IPS-18a (cell line): ENCODE measurements around the gene NCAPG2.

ENCODE experiments used
- H3K27ac ChIP-seq: one replicate; pipeline ENCODE4 v1.5.1; 2013; ENCODE audit warnings: low read length
- H3K27me3 ChIP-seq: one replicate; pipeline ENCODE4 v1.6.1; 2013; ENCODE audit warnings: mild to moderate bottlenecking, low read length; ENCODE audit not compliant: control insufficient read depth, insufficient read depth
- H3K36me3 ChIP-seq: one replicate; pipeline ENCODE4 v1.6.1; 2013; ENCODE audit warnings: low read depth, low read length; ENCODE audit not compliant: control insufficient read depth
- H3K4me1 ChIP-seq: one replicate; pipeline ENCODE4 v1.6.1; 2013; ENCODE audit warnings: low read depth, low read length; ENCODE audit not compliant: control insufficient read depth
- H3K4me3 ChIP-seq: one replicate; pipeline ENCODE4 v1.5.1; 2013; ENCODE audit warnings: low read length
- H3K9ac ChIP-seq: one replicate; pipeline ENCODE4 v1.6.1; 2013; ENCODE audit warnings: mild to moderate bottlenecking, low read length, moderate library complexity
- H3K9me3 ChIP-seq: one replicate; pipeline ENCODE4 v1.6.1; 2013; ENCODE audit warnings: low read depth, low read length; ENCODE audit not compliant: control insufficient read depth

Gene NCAPG2

DNA sequence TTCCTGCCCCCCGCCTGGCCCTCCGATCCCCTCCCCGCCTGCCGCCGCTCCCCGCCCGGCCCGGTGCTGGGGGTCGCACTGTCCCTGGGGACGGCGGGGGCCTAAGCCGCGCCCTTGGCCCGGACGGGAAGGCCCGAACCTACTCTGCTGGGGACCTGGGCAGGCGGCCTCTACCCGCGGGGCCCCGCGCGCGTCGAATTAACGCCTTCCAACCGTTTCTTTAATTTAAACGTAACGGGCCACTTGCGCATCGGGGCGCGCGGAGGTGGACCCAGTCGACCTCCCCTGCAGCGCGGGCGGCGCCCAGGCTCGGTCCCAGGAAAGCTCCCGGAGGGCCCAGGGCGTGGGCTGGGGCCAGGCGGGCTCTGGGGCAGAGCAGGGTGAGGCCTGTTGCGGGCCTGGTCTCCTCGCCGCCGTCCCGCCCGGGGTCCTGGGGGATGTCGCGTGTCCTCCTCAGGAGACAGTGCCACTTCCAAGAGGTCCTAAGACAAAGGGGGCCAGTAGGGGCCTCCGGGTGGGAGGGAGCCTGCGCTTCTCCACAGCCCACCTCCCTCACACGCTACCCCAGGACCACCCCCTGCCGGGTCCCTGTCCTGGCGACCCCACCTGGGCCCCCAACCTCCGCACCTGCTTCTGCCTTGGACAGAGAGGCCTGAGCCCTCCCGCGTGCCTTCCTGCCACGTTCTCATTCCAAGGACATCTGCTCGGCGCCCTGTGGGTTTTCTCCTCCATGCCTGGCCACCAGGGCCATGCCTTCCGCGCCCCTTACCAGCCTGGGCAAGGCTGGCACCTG lies 116.3 kb downstream of the NCAPG2 start:
- Histone ChIP-seq H3K27me3 (peaks cover 81% of the 10 kb centered on the region), H3K4me3 (peak overlapping the region; percentile 25)

DNA sequence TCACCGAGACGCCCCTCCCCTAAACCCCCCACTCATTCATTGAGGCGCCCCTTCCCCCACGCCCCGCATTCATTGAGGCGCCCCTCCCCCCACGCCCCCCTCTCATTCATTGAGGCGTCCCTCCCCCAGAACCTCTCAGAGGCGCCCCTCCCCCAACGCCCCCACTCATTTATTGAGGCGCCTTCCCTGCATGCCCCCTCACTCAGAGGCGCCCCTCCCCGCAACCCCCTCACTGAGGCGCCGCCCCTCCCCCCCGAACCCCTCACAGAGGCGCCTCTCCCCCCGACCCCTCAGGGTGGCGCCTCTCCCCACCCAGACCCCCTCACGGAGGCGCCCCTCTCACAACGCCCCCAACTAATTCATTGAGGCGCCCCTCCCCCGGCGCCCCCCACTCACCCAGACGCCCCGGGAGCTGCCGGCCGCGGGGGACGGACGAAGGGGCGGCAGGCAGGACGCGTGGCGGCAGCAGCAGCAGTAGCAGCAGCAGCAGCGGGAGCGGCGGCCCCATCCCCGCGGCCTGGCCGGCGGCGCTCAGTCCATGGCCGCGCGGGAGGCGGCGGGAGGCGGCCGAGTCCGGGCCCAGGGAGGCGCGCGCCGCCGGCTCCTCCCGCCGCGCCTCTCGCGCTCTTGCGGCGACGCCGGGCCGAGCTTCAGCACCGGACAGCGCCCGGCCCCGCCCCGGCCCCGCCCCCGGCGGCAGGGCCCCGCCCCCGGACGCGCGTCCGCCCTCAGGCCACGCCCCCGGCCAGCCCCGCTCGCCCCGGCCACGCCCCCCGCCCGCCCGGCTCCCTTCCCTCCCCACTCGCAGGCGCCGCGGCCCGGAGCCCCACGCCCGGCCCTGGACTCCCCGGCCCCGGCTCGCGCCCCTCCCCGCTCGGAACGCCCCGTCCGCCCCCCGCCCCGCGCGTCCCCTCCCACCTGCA lies 117.2 kb downstream of the NCAPG2 start, which contains the start of gene PTPRN2:
Gene PTPRN2, minus strand, starts transcription at position 662 of the 923 bp plus-strand sequence.
- Histone ChIP-seq H3K36me3 (no peaks in the 10 kb centered on the region), H3K9me3 (no peaks in the 10 kb centered on the region), H3K9ac (no peak within 1 kb of the TSS), H3K4me1 (no peaks in the 10 kb centered on the region), H3K27ac (no peak within 1 kb of the TSS), H3K4me3 (peak within 1 kb of the TSS; percentile 30), H3K27me3 (peaks cover 72% of the 10 kb centered on the region)

More for the DNA sequence above, 116.3 kb downstream of the NCAPG2 start:
- Histone ChIP-seq H3K27ac (no peak overlapping the region), H3K36me3 (no peaks in the 10 kb centered on the region), H3K9ac (no peak overlapping the region), H3K9me3 (no peaks in the 10 kb centered on the region), H3K4me1 (no peaks in the 10 kb centered on the region)

DNA sequence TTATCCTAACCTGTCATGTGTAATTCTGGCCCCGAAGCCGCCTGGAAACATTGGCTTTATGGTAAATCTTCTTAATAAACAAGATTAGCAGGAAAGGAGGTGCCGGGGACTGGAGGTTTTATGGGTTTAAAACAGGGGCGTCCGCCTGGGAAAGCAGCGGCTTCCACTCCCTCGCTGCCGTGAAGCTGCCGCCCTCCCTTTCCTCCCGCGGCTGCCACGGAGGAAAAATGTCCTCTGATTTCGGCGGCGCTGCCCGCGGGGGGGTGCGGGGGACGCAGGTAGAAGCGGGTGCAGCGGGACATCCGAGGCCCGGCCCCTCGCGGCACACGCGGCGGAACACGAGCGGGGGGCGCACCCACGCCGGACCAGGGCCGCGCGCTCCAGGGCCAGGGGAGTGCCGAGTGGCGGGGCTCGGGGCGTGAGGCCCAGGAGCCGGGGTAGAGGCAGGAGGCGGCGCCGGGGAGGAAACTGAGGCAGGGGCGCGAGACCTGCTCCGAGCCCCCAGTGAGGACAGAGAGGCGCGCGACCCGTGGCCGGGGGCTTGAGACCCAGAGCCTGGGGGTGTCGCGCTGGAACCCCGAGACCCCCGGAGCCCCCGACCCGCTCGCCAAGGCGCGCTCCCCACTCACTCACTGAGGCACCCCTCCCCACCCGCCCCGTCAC lies 118.0 kb downstream of the NCAPG2 start:
- Histone ChIP-seq H3K36me3 (no peaks in the 10 kb centered on the region), H3K27ac (no peak overlapping the region), H3K27me3 (peaks cover 64% of the 10 kb centered on the region), H3K9me3 (no peaks in the 10 kb centered on the region), H3K9ac (no peak overlapping the region), H3K4me1 (no peaks in the 10 kb centered on the region), H3K4me3 (peak overlapping the region; percentile 30)

DNA sequence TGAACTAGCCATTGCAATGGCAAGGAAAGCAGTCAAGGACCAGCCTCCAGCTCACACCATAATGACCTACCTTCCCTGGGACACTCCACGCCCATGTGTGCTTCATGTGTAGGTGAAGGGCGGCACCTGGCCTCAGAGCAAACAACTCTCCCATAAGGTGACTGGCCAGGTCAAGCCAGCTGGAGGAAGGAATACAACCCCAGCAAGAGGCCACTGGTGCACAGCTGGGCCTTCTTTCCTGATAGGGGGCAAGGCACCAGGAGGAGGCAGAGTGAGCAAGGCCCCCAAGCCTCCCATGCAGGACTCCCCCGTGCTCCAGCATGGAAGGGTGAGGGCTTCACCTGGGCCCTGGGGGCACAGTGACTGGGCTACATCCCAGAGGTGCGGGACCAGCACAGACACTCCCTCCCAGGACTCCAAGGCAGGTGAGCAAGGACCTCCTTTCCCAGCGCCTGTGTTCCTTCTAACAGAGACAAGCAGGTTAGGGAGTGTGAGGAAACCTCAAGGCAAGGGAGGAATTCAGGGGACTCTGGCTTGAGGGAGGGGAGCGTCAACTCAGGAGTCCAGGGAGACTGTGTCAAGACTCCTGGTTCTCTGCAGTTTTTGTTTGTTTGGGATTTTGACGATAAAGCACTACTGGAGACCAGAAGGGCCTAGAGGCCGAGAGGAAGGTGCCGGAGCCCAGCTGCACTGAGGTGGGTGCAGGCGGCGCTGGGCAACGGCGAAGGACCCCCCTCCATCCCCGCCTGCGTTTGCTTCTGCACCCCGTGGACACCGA lies 118.7 kb downstream of the NCAPG2 start:
- H3K9ac ChIP-seq, result no peak overlapping the region
- no peak overlapping the region for H3K27ac ChIP-seq
- peaks cover 57% of the 10 kb centered on the region for H3K27me3 ChIP-seq
- H3K9me3 ChIP-seq, result no peaks in the 10 kb centered on the region
- H3K4me1 ChIP-seq, result no peaks in the 10 kb centered on the region
- peak overlapping the region; percentile 30 for H3K4me3 ChIP-seq
- no peaks in the 10 kb centered on the region for H3K36me3 ChIP-seq

DNA sequence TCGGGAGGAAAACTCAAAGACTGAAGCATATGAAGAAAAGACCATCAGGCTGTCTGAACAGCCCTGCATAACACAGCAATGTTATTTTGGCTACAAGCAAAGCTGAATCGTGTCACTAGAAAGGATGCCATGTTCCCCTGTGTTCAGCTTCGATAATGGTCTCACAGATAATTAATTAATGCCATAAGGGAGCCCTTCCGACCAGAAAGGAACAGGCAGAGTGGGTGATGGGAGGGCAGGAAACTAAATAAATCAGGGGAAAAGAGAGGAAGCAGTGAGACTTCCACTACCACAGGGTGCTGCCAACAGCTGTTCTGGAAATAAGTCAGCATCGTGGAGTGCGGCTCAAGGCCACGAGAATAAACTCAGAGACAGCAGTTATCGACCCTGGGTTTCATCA lies 120.2 kb downstream of the NCAPG2 start:
- Histone ChIP-seq H3K27me3 (peaks cover 42% of the 10 kb centered on the region), H3K4me1 (no peaks in the 10 kb centered on the region), H3K9me3 (peaks cover 10% of the 10 kb centered on the region), H3K9ac (no peak overlapping the region), H3K36me3 (no peaks in the 10 kb centered on the region), H3K27ac (no peak overlapping the region), H3K4me3 (no peak overlapping the region)

DNA sequence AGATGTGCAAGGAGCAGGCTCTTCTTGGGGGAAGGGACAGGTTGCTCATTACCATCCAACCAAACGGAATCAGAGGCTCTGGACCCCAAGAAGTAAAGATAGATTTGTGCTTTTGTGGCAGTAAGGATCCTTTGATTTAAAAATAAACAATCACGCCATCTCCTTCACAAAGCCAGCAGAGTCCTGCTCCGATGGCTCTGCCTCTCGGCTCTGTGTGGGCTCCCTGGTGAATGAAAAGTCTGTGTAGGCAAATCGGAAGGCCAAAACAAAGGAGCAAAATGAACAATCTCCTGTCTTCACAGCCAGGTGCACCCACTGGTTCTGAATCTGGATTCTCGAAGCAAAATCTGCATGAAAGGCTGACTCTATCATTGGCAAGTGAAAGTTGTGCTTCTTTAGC lies 120.8 kb downstream of the NCAPG2 start:
- Histone ChIP-seq H3K27me3 (peaks cover 36% of the 10 kb centered on the region), H3K9me3 (peaks cover 10% of the 10 kb centered on the region), H3K9ac (no peak overlapping the region), H3K36me3 (no peaks in the 10 kb centered on the region), H3K4me1 (no peaks in the 10 kb centered on the region), H3K4me3 (no peak overlapping the region), H3K27ac (no peak overlapping the region)

DNA sequence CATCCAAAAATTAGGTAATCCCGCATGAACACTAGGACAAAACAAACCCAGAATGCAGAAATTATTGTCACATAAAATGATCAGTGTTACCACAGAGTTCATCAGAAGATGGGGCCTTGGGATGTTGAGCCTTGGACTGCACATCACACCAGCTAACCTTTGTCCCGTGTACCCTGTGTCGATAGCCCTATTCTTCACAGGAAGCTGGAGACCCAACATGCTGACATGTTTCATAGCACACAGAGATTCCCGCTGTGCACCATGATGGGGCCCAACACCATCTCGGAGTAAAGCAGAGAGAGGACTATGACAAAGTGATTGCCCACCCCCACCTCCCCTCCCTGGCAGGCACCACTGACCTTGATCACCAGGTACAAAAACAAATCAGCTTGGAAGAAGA lies 121.5 kb downstream of the NCAPG2 start:
- Histone ChIP-seq H3K4me3 (no peak overlapping the region), H3K36me3 (no peaks in the 10 kb centered on the region), H3K9me3 (peaks cover 10% of the 10 kb centered on the region), H3K9ac (no peak overlapping the region), H3K27ac (no peak overlapping the region), H3K4me1 (no peaks in the 10 kb centered on the region), H3K27me3 (peaks cover 29% of the 10 kb centered on the region)

DNA sequence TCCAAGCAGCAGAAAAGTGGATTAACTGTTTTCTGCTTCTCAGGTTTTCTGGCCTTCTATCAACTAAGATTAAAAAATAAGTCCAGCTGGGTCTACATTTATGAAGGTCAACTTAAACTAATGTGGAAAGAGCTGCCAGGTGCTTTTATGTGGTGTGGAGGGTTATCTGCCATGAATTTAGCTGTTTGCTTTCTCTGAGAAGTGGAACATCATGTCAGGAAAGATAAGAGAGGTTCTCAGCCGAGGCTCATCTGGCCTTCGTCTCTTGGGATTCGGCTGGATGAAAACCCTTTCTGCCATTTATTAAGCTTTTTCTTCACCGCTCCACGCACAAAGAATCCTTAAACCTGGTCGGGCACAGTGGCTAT lies 122.5 kb downstream of the NCAPG2 start:
- H3K9me3 ChIP-seq, result peaks cover 10% of the 10 kb centered on the region
- no peak overlapping the region for H3K4me3 ChIP-seq
- H3K4me1 ChIP-seq, result no peaks in the 10 kb centered on the region
- H3K27ac ChIP-seq, result no peak overlapping the region
- H3K36me3 ChIP-seq, result no peaks in the 10 kb centered on the region
- H3K27me3 ChIP-seq, result peaks cover 28% of the 10 kb centered on the region
- H3K9ac ChIP-seq, result no peak overlapping the region

DNA sequence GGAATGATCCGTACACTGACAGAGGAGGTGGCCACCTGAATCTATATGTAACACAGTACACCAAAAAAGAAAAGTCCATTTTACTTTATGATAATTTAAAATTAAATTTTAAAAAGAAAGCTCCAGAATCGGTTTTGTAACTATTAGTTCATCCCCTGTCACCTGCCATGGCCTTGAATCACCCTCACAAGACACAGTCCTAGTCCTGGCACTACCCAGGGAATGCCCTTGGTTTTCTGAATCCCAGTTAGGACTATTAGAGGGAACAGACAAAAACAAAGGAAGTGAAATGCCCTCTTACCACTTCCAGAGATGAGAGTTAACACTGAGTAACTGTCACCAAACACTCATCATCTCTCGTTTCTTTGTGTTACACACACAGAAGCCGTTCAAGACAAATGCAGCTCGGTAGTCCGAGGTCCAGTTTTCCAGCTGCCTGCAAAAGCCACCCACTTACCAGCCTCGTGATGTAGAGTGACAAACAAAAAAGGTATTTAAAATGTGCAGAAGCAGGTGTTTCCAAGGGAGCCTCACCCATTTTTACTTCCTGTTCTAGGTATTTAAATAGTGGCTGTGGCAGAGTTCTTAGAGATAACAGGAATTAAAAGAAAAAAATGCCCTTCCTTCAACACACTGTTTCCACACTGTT lies 123.0 kb downstream of the NCAPG2 start:
- Histone ChIP-seq H3K27me3 (peaks cover 25% of the 10 kb centered on the region), H3K9me3 (peaks cover 10% of the 10 kb centered on the region), H3K4me1 (no peaks in the 10 kb centered on the region), H3K9ac (no peak overlapping the region), H3K36me3 (no peaks in the 10 kb centered on the region), H3K27ac (no peak overlapping the region), H3K4me3 (no peak overlapping the region)
